ENCODE results near the gene LRRC36.
"Not testable (repeated sequence)": the region's sequence is repeated elsewhere in the genome, so short reads cannot be mapped to it uniquely, and the experiment has no call there.

The LRRC36 gene

GRCh38 chr16:67405336-67405735 lies 78.7 kb downstream of the LRRC36 start:
- no peak for DNase-seq

GRCh38 chr16:67406111-67406971 lies 79.7 kb downstream of the LRRC36 start:
- DNase-seq = peak; percentile 89

DNA sequence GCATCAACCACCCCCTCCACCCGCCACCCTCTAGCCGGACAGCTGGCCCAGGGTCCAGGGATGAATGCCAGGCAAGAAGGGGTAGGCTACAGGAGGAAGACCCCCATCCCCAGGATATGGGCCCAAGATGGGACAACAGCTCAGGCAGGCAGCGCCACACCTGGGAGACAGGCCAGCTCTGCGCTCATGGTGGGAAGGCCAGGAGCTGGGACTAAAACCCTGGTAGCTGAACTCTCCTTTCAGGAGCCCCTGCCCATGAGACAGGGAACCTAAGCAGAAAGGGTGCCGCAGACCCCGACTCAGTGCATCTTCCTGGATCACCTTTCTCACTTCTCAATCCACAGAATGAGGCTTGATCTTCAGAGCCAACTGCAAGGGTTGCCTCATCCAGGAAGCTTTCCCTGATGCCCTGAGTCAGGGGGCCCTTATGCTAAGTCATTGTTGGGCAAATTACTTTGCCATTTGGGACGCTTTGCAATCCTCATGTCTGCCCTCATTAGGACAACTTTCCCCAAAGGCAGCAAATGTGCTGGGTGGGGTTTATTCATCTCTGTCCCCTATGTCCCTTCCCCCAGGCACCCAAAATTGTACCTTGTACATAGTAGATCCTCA lies 80.7 kb downstream of the LRRC36 start:
- DNase-seq = no peak

GRCh38 chr16:67407788-67408452 lies 81.3 kb downstream of the LRRC36 start:
- no peak for DNase-seq

GRCh38 chr16:67409631-67410030 lies 83.0 kb downstream of the LRRC36 start:
- DNase-seq = no peak

DNA sequence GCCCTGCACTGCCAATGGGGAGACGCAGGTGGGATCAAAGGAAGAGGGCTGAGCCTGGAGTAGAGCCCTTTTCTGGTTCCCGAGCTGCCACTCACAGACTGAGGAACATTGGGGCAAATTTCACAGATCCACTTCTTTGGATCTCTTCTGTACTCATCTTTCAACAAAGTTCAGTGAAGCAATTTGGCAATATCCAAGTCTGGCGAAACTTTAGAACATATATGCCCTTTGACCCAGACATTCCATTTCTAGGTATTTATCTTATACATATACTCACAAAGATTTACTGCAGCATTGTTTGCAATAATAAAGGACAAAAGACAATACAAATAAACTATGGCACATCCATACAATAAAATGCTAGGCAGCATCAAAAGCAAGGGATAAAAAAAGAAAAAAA lies 84.7 kb downstream of the LRRC36 start:
- DNase-seq = no peak

DNA sequence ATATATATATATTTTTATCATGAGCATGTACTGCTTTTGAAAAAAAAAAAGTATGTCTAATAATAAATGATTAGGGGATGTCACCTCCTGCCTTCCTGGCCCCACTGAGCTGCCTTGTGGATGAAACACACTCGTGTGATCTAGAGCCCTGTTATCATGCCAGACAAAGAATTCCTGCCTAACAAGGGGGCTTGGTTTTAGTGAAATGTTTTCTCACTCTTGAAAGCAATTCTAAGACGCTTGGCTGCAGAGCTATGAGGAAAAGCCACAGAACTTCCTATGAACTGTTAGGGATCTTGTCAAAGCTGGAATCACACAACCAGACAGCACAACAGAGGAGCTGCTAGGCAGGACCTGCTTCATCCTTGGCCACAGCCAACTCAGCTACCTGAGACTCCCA lies 85.7 kb downstream of the LRRC36 start:
- no peak for DNase-seq

- no peak for DNase-seq
These were observed 87.6 kb downstream of the LRRC36 start for GRCh38 chr16:67413978-67414911.

GRCh38 chr16:67415421-67415820 lies 88.8 kb downstream of the LRRC36 start:
- not testable (repeated sequence) for DNase-seq

DNA sequence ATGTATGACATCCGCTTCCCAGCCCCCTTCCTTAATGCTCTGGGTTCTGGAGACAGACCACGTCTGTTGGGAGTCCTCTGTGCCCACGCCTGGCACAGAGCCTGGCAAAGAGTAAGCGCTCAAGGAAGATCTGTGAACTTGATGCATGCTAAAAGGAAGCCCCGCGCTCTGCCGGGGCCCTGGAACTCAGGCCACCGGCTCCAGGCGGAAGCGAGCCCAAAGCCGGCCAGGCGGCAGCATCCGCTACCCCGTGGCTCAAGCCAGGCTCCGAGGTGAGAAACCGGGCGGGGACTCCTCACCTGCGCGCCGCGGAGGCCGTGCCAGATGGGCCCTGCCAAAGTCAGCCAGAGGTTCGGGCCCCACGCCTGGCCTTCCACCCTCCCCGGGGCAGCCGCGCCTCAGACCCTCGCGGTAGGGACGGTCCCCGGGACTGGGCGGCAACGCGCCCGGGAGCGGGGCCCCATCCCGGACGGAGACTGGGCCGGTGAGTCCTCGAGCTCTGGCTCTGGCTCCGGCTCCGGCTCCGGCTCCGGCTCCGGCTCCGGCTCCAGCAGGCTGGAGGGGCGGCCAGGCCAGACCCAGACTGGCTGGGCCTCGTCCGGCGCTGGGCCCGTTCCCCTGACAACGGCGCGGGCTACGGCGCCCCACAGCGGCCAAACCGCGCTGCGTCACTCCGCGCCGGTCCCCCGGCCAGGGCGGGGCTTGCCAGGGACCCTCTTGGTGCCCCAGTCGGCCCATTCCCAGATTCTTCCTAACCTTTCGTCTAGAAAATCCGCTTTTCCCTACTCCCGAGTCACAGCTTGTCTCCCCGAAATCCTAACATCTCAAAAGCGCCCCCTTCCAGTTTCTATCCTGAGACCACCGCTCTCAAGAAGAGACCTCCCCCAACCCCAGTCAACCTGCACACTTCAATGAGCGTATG lies 89.5 kb downstream of the LRRC36 start, which contains the start of gene ZDHHC1:
TSS of gene ZDHHC1 (minus strand) at position 606 of the 922 bp plus-strand sequence. CDS start 8,702 bp downstream, outside the sequence.
- DNase-seq = peak; percentile 66

DNA sequence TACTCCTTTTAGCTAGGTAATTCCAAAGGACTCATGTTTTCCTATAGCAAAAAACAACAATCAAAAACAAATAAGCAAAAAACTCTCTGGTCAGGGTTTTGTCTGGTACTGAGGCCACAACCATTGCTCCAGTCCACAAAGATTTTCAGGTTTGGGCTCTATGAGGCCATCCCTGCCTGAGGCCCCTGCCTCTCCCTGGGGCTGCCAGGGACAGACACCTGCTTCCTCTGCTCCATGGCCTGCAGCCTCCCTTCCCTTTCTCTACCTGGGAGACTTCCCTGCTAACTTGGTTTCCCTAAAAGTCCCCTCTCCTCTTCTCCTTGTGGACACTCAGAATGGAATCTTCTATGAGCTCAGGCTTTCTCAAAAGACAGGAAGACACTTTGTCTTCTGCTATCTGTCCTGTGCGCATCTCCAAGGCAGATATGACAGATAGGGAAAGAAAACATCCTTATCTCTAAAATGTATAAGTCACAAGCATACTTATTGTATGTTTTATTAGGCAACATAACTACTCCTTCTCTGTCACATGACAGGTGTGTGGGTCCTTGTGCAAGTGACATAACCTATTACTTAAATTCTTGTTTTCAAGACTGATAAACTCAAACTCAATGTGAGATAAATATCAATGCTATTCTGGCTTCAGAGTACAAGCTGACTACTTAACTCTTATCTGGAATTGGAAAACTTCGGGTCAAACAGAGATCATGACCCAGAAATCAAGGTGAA lies 90.9 kb downstream of the LRRC36 start:
- DNase-seq = no peak

DNA sequence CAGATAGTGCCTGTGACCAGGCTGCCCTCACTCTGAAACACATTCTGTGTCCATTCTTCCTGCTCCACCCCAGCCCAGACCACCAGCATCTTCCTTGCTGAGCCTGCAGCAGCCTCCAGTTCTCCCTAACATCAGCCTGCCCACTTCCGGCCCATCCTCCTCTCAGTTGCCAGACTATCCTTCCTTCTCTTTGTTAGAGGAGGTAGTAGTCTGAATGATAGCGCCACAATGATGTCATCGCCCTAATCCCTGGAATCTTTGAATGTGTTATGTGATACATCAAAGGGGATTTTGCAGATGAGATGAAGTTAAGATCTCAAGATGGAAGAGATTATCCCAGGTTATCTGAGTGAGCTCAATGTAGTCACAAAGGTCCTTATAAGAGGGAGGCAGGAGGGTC lies 92.9 kb downstream of the LRRC36 start:
- DNase-seq = peak; percentile 61

DNA sequence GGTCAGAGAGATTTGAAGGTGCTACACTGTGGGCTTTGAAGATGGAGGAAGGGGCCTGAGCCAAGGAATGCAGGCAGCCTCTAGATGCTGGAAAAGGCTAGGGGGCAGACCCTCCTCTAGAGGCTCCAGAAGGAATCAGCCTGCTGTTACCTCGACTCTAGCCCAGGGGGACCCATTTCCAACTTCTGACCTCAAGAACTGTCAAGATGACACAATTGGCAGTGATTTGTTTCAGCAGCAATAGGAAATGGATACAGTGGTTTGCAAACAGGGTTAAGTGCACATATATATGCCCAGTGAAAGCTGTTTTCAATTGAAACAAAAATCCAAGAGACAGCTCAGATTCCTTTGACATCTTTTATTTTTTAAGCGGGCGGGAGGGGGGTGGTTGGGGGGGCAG lies 93.3 kb downstream of the LRRC36 start:
- peak; percentile 38 for DNase-seq

GRCh38 chr16:67421030-67421429 lies 94.4 kb downstream of the LRRC36 start:
- DNase-seq = no peak

DNA sequence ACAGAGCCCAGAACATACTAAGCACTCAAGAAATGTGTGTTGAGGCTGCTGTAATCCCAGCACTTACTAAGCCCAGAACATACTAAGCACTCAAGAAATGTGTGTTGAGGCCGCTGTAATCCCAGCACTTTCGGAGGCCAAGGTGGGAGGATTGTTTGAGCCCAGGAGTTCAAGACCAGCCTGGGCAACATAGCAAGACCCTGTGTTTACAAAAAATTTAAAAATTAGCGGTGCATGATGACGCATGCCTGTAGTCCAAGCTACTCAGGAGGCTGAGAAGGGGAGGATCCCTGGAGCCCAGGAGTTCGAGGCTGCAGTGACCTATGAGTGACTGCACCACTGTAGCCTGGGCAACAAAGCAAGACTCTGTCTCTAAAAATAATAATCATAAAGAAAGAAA lies 96.4 kb downstream of the LRRC36 start:
- DNase-seq = no peak

DNA sequence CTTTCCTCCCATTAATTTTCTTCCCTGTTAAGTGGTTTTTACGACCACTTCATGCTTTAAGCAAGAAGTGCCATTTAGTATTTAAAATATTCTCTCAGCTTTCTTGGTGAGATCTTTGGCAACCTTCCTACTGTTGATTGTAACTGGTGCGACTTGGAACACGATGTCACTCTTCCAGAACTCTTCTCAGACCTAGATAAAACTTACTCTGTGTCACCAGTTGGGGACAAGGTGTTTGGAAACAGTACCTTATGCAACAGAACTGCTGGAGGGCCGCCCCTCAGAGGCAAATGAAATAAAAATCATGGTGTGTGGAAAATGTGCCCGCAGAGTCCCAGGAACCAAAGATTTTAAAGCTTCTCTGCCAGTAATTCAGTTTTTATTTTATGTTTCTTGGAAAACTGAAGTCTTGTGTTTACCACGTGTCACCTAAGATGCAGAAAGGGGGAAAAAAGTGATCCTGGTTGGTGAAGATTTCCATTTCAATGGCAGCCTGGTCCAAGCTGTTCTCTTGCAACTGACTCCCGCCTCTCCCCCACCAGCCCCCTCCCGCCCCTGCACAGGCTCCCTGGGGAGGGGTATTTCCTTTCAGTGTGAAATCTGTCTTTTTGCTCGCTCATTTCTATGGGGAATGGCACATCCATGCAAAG lies 97.1 kb downstream of the LRRC36 start:
- no peak for DNase-seq

DNA sequence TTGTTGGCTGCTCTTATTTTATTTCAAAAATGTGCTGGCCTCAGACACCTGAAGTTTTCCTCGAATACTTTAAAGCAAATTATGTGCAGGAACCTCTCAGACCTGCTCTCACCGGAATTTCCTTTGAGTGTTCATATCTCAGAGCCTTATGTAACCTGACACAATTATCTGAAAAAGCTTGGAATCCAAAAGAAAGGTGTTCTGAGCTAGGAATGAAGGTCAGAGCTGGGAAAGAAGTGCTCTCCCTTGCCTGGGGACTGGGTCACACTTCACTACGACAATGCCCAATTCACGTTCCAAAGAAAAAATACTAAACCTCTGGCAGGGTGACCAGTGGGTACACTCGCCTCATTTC lies 97.6 kb downstream of the LRRC36 start:
- DNase-seq = no peak

GRCh38 chr16:67425061-67425460 lies 98.4 kb downstream of the LRRC36 start:
- DNase-seq = peak; percentile 79

DNA sequence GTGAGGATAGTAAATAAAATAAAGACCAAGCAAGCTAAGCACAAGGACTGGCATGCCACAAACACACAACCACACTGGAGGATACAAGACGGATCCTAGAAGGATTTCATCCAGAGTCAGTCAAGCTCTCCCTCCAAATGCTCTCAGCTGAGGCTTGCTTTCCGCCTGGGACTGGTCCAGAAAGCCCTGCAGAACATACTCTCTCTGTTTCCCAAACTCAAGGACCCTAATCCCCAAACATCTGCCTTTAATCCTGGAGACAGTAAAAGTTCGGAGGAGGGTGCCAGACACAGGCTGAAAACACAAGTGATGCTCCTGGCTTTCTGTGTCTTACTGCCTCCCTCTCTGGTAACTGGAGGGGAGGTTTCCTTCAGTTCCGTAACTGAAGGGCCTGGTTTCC lies 99.0 kb downstream of the LRRC36 start:
- DNase-seq = no peak

GRCh38 chr16:67426022-67426421 lies 99.4 kb downstream of the LRRC36 start:
- DNase-seq = no peak

Measured in fibroblast of skin of abdomen (primary cell).